ENCODE measurements around the gene USP9X.
A peak's percentile ranks its signal among the peaks of the same experiment; 100 is the strongest.
"Not testable (repeated sequence)": the region's sequence is repeated elsewhere in the genome, so short reads cannot be mapped to it uniquely, and the experiment has no call there.

USP9X gene

GRCh38 chrX:41045960-41046567, 39.2 kb upstream of the USP9X start:
- no peaks in the 10 kb centered on the region for H3K36me3 Mint-ChIP-seq (ENCODE audit: low read depth)
- no peaks in the 10 kb centered on the region for H3K27me3 Mint-ChIP-seq (ENCODE audit: low read depth)
- no peak overlapping the region for H3K4me3 Mint-ChIP-seq
- no peak for TF ChIP-seq CTCF (IDR thresholded peaks at IDR 0.05; ENCODE audit: unreplicated experiment in 3 of 3)
- peaks cover 10% of the 10 kb centered on the region for H3K9me3 Mint-ChIP-seq
- peak overlapping the region in 1 of 3 experiments; percentile 35 for H3K27ac Mint-ChIP-seq
- H3K4me1 Mint-ChIP-seq = peaks cover 11% of the 10 kb centered on the region

- no peak for TF ChIP-seq CTCF (IDR thresholded peaks at IDR 0.05; ENCODE audit: unreplicated experiment in 3 of 3)
- Mint-ChIP-seq H3K27ac (no peak overlapping the region), H3K9me3 (peaks cover 10% of the 10 kb centered on the region), H3K27me3 (ENCODE audit: low read depth) (no peaks in the 10 kb centered on the region), H3K4me3 (no peak overlapping the region), H3K4me1 (peaks cover 11% of the 10 kb centered on the region), H3K36me3 (ENCODE audit: low read depth) (no peaks in the 10 kb centered on the region)
Observed at GRCh38 chrX:41047878-41048534, 37.2 kb upstream of the USP9X start.

GRCh38 chrX:41050359-41050758, 34.9 kb upstream of the USP9X start:
- Mint-ChIP-seq H3K36me3 (ENCODE audit: low read depth) (no peaks in the 10 kb centered on the region), H3K27ac (no peak overlapping the region), H3K4me1 (peaks cover 11% of the 10 kb centered on the region), H3K4me3 (no peak overlapping the region), H3K27me3 (ENCODE audit: low read depth) (no peaks in the 10 kb centered on the region), H3K9me3 (peaks cover 13% of the 10 kb centered on the region)
- TF ChIP-seq CTCF (IDR thresholded peaks at IDR 0.05; ENCODE audit: unreplicated experiment in 3 of 3) = no peak

- no peak overlapping the region for H3K4me3 Mint-ChIP-seq
- H3K4me1 Mint-ChIP-seq = peaks cover 5% of the 10 kb centered on the region
Observed at GRCh38 chrX:41051288-41051687, 34.0 kb upstream of the USP9X start.

GRCh38 chrX:41055740-41056139, 29.5 kb upstream of the USP9X start:
- Mint-ChIP-seq H3K9me3 (peaks cover 6% of the 10 kb centered on the region), H3K36me3 (ENCODE audit: low read depth) (no peaks in the 10 kb centered on the region)

More at GRCh38 chrX:41051288-41051687, 34.0 kb upstream of the USP9X start:
- Mint-ChIP-seq H3K9me3 (peaks cover 12% of the 10 kb centered on the region), H3K36me3 (ENCODE audit: low read depth) (no peaks in the 10 kb centered on the region), H3K27ac (no peak overlapping the region), H3K27me3 (ENCODE audit: low read depth) (no peaks in the 10 kb centered on the region)
- no peak for TF ChIP-seq CTCF (IDR thresholded peaks at IDR 0.05; ENCODE audit: unreplicated experiment in 3 of 3)

GRCh38 chrX:41063276-41063675, 22.0 kb upstream of the USP9X start:
- H3K4me1 Mint-ChIP-seq; H3K4me3 Mint-ChIP-seq; H3K9me3 Mint-ChIP-seq; H3K27me3 Mint-ChIP-seq (ENCODE audit: low read depth); H3K36me3 Mint-ChIP-seq (ENCODE audit: low read depth); H3K27ac Mint-ChIP-seq: not testable (repeated sequence)

More at GRCh38 chrX:41055740-41056139, 29.5 kb upstream of the USP9X start:
- Mint-ChIP-seq H3K4me1 (no peaks in the 10 kb centered on the region), H3K27me3 (ENCODE audit: low read depth) (no peaks in the 10 kb centered on the region), H3K27ac (no peak overlapping the region), H3K4me3 (no peak overlapping the region)
- no peak for TF ChIP-seq CTCF (IDR thresholded peaks at IDR 0.05; ENCODE audit: unreplicated experiment in 3 of 3)
